ENCODE measurements around the gene POU2AF2.

POU2AF2 gene

GRCh38 chr11:111334532-111335502, 89.3 kb downstream of the POU2AF2 start:
- DNase-seq, result no peak

GRCh38 chr11:111335549-111335948, 90.0 kb downstream of the POU2AF2 start:
- no peak for DNase-seq

Measured in right forelimb (tissue), 1 donor.